ENCODE results near the gene NOC3L. TPM values are rescaled to one million over a fixed set of nuclear protein-coding genes. Genes with fewer than 3 reads are reported as not detected.

Gene NOC3L
- total RNA-seq, 1 experiment from 2014 or later, result 41.2 TPM

DNA sequence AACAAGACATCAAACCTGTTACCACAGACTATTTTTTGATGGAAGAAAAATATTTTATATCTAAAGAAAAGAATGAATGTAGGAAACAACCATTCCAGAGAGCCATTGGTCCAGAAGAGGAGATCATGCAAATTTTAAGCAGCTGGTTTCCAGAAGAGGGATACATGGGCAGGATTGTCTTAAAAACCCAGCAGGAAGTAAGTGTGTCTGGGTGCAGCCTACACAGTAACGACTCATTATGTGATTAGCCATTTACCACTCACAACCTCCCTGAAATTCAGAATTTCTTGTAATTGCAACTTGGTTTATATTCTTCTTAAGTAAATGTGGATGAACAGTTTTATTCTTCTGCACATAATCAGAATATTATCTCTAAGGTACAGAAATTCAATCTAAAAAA lies 46.2 kb downstream of the NOC3L start:
- no TSS peak for BruUV-seq (replicated peaks)
- TF ChIP-seq, protein P1, sequence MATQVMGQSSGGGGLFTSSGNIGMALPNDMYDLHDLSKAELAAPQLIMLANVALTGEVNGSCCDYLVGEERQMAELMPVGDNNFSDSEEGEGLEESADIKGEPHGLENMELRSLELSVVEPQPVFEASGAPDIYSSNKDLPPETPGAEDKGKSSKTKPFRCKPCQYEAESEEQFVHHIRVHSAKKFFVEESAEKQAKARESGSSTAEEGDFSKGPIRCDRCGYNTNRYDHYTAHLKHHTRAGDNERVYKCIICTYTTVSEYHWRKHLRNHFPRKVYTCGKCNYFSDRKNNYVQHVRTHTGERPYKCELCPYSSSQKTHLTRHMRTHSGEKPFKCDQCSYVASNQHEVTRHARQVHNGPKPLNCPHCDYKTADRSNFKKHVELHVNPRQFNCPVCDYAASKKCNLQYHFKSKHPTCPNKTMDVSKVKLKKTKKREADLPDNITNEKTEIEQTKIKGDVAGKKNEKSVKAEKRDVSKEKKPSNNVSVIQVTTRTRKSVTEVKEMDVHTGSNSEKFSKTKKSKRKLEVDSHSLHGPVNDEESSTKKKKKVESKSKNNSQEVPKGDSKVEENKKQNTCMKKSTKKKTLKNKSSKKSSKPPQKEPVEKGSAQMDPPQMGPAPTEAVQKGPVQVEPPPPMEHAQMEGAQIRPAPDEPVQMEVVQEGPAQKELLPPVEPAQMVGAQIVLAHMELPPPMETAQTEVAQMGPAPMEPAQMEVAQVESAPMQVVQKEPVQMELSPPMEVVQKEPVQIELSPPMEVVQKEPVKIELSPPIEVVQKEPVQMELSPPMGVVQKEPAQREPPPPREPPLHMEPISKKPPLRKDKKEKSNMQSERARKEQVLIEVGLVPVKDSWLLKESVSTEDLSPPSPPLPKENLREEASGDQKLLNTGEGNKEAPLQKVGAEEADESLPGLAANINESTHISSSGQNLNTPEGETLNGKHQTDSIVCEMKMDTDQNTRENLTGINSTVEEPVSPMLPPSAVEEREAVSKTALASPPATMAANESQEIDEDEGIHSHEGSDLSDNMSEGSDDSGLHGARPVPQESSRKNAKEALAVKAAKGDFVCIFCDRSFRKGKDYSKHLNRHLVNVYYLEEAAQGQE (IDR thresholded peaks at IDR 0.05; ENCODE audit: insufficient read depth in 1 of 2, low read depth in 2 of 2, low read length in 1 of 2), result no peak
- no peak for TF ChIP-seq POLR2AphosphoS5 (IDR thresholded peaks at IDR 0.05; ENCODE audit: low read depth, low read length)
- no peak for TF ChIP-seq TCF7L2 (IDR thresholded peaks at IDR 0.05; ENCODE audit: low read depth, low read length)
- TF ChIP-seq SIN3A (IDR thresholded peaks at IDR 0.05; ENCODE audit: borderline replicate concordance, insufficient read depth, low read depth, low read length), result no peak
- TF ChIP-seq CTCF (IDR thresholded peaks at IDR 0.05), result no peak
- intact Hi-C loops (cut with micrococcal nuclease; ENCODE audit: unreplicated experiment) (no loop called here), in situ Hi-C loops (cut with HindIII; ENCODE audit: low pct_unique_long_range_greater_than_20kb, low sequenced_read_pairs) (no loop called here)
- no peak overlapping the region for H3K27ac ChIP-seq (ENCODE audit: low read length)
- no peak for ATAC-seq
- no peaks in the 10 kb centered on the region for H3K9me3 ChIP-seq (ENCODE audit: control insufficient read depth, insufficient read depth, low read depth, low read length)
- no peaks in the 10 kb centered on the region for H3K4me1 ChIP-seq (ENCODE audit: control insufficient read depth, insufficient read depth, low read length)
- peaks cover 5% of the 10 kb centered on the region; the same call in 1 of the 2 replicates for H3K36me3 ChIP-seq (ENCODE audit: control insufficient read depth, insufficient read depth, low read length)
- CTCF ChIA-PET, result interaction anchor here (1.1 kb wide), 1 partner anchor 400 kb away, joined by 5 read pairs; no protein-coding TSS in a partner anchor
- no peaks in the 10 kb centered on the region for H3K27me3 ChIP-seq (ENCODE audit: control insufficient read depth, insufficient read depth, low read length)
- H3K4me3 ChIP-seq (ENCODE audit: low read depth in 2 of 2, low read length in 2 of 2), result no peak overlapping the region
- POLR2A ChIA-PET, result no interaction called here
- no peak for DNase-seq (ENCODE audit: low read depth, low spot score)

DNA sequence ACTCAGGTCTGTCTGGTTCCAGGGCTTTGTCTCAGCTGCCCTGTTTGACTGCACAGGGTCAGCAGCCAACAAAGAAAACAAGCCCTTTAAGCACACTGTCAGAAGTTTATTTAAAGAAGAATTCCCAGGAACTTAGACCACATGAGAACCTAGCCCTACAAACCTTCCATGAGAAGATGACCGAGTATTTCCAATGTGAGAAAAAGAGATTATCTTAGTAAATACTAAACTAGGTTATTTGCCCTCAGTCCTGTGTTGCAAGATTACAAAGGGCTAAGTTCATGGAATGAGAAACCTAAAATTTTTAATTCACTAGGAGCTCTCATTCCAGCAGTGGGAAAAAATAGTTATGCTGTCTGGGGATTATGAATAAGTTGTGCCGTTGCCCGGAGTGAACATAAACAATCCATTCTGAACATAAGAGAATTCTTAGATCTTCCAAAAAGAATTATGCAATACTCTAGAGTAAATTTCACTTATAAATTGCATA lies 46.7 kb downstream of the NOC3L start:
- no TSS peak for BruUV-seq (replicated peaks)
- in situ Hi-C loops (cut with HindIII; ENCODE audit: low pct_unique_long_range_greater_than_20kb, low sequenced_read_pairs), result no loop called here
- peaks cover 5% of the 10 kb centered on the region for H3K36me3 ChIP-seq (ENCODE audit: control insufficient read depth, insufficient read depth, low read length)
- intact Hi-C loops (cut with micrococcal nuclease; ENCODE audit: unreplicated experiment), result no loop called here
- ChIA-PET CTCF (no interaction called here), POLR2A (no interaction called here)
- no peak overlapping the region for H3K4me3 ChIP-seq (ENCODE audit: low read depth in 2 of 2, low read length in 2 of 2)
- H3K4me1 ChIP-seq (ENCODE audit: control insufficient read depth, insufficient read depth, low read length), result no peaks in the 10 kb centered on the region
- TF ChIP-seq TCF7L2 (IDR thresholded peaks at IDR 0.05; ENCODE audit: low read depth, low read length) (no peak), POLR2AphosphoS5 (IDR thresholded peaks at IDR 0.05; ENCODE audit: low read depth, low read length) (no peak), SIN3A (IDR thresholded peaks at IDR 0.05; ENCODE audit: borderline replicate concordance, insufficient read depth, low read depth, low read length) (no peak), CTCF (IDR thresholded peaks at IDR 0.05) (no peak)
- TF ChIP-seq, protein P1 (IDR thresholded peaks at IDR 0.05; ENCODE audit: insufficient read depth in 1 of 2, low read depth in 2 of 2, low read length in 1 of 2), result no peak
- H3K27me3 ChIP-seq (ENCODE audit: control insufficient read depth, insufficient read depth, low read length), result no peaks in the 10 kb centered on the region
- H3K9me3 ChIP-seq (ENCODE audit: control insufficient read depth, insufficient read depth, low read depth, low read length), result no peaks in the 10 kb centered on the region
- H3K27ac ChIP-seq (ENCODE audit: low read length), result no peak overlapping the region
- DNase-seq (ENCODE audit: low read depth, low spot score), result no peak
- ATAC-seq, result no peak
